Measurements from ENCODE around the gene PPIP5K1.

The PPIP5K1 gene

DNA sequence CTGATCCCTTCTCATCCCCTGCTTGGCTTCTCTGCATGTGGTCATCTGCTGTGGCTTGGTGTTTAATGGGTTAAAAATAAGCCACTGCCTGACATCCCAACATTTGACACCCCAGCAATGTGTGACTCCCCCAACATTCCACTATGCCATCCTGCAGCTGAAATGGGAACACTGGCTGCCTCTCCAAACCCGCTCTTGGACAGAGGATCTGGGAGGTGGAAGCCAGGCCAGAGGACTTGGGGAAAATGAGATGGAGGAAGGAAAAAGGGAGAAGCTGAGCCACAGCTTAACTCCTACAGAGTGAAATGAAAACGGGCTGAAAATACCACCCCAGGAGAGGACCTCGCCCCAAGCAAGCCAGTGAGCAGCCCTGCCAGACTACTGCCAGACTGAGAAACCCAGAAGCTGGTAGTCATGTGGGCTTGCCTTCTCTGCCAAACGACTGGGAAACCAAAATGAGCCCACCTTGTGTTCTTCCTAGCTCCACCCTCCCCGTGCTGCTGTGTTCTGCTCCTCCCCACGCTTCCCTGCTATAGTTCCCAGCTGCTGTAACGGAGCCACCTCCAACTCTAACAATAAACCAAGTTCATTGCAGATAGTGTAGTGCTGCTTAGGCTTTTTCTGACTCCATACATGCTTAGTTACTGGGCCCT, 58.9 kb downstream of the PPIP5K1 start:
- DNase-seq (ENCODE audit: extremely low read depth, insufficient read length) = no peak
- TF ChIP-seq, protein P1, sequence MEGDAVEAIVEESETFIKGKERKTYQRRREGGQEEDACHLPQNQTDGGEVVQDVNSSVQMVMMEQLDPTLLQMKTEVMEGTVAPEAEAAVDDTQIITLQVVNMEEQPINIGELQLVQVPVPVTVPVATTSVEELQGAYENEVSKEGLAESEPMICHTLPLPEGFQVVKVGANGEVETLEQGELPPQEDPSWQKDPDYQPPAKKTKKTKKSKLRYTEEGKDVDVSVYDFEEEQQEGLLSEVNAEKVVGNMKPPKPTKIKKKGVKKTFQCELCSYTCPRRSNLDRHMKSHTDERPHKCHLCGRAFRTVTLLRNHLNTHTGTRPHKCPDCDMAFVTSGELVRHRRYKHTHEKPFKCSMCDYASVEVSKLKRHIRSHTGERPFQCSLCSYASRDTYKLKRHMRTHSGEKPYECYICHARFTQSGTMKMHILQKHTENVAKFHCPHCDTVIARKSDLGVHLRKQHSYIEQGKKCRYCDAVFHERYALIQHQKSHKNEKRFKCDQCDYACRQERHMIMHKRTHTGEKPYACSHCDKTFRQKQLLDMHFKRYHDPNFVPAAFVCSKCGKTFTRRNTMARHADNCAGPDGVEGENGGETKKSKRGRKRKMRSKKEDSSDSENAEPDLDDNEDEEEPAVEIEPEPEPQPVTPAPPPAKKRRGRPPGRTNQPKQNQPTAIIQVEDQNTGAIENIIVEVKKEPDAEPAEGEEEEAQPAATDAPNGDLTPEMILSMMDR (IDR thresholded peaks at IDR 0.05; ENCODE audit: insufficient read depth, low read length, poor library complexity, severe bottlenecking) = no peak
- Histone ChIP-seq H3K36me3 (ENCODE audit: control insufficient read depth, insufficient read depth, low read length) (peaks cover 4% of the 10 kb centered on the region), H3K4me3 (replicated peaks; ENCODE audit: low read depth, low read length) (no peak overlapping the region), H3K27me3 (replicated peaks; ENCODE audit: control insufficient read depth, insufficient read depth, low read length) (no peaks in the 10 kb centered on the region; the same call in 1 of the 2 replicates)

- Histone ChIP-seq H3K4me3 (replicated peaks; ENCODE audit: low read depth, low read length) (no peak overlapping the region), H3K36me3 (ENCODE audit: control insufficient read depth, insufficient read depth, low read length) (peaks cover 2% of the 10 kb centered on the region; the same call in 1 of the 2 replicates), H3K27me3 (replicated peaks; ENCODE audit: control insufficient read depth, insufficient read depth, low read length) (no peaks in the 10 kb centered on the region; the same call in 1 of the 2 replicates)
- no peak for DNase-seq (ENCODE audit: extremely low read depth, insufficient read length)
- TF ChIP-seq, protein P1 (IDR thresholded peaks at IDR 0.05; ENCODE audit: insufficient read depth, low read length, poor library complexity, severe bottlenecking) = no peak
Observed at GRCh38 chr15:43529587-43530345, 60.2 kb downstream of the PPIP5K1 start.

GRCh38 chr15:43529141-43529540, 60.9 kb downstream of the PPIP5K1 start:
- Histone ChIP-seq H3K27me3 (replicated peaks; ENCODE audit: control insufficient read depth, insufficient read depth, low read length) (no peaks in the 10 kb centered on the region; the same call in 1 of the 2 replicates), H3K4me3 (replicated peaks; ENCODE audit: low read depth, low read length) (no peak overlapping the region), H3K36me3 (ENCODE audit: control insufficient read depth, insufficient read depth, low read length) (no peaks in the 10 kb centered on the region)
- TF ChIP-seq, protein P1 (IDR thresholded peaks at IDR 0.05; ENCODE audit: insufficient read depth, low read length, poor library complexity, severe bottlenecking) = no peak
- no peak for DNase-seq (ENCODE audit: extremely low read depth, insufficient read length)

GRCh38 chr15:43528542-43529007, 61.4 kb downstream of the PPIP5K1 start:
- TF ChIP-seq, protein P1 (IDR thresholded peaks at IDR 0.05; ENCODE audit: insufficient read depth, low read length, poor library complexity, severe bottlenecking) = no peak
- Histone ChIP-seq H3K36me3 (ENCODE audit: control insufficient read depth, insufficient read depth, low read length) (no peaks in the 10 kb centered on the region), H3K27me3 (replicated peaks; ENCODE audit: control insufficient read depth, insufficient read depth, low read length) (no peaks in the 10 kb centered on the region; the same call in 1 of the 2 replicates), H3K4me3 (replicated peaks; ENCODE audit: low read depth, low read length) (no peak overlapping the region)
- DNase-seq (ENCODE audit: extremely low read depth, insufficient read length) = no peak

DNA sequence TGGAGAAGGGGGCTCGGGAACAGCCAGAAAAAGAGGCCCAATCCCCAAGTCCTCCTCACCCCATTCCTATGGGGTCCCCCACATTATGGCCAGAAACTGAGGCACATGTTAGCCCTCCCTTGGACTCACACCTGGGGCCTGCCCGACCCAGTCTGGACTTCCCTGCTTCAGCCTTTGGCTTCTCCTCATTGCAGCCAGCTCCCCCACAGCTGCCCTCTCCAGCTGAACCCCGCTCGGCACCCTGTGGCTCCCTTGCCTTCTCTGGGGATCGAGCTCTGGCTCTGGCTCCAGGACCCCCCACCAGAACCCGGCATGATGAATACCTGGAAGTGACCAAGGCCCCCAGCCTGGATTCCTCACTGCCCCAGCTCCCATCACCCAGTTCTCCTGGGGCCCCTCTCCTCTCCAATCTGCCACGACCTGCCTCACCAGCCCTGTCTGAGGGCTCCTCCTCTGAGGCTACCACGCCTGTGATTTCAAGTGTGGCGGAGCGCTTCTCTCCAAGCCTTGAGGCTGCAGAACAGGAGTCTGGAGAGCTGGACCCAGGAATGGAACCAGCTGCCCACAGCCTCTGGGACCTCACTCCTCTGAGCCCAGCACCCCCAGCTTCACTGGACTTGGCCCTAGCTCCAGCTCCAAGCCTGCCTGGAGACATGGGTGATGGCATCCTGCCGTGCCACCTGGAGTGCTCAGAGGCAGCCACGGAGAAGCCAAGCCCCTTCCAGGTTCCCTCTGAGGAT, 62.0 kb downstream of the PPIP5K1 start:
- Histone ChIP-seq H3K27me3 (replicated peaks; ENCODE audit: control insufficient read depth, insufficient read depth, low read length) (no peaks in the 10 kb centered on the region; the same call in 1 of the 2 replicates), H3K36me3 (ENCODE audit: control insufficient read depth, insufficient read depth, low read length) (no peaks in the 10 kb centered on the region), H3K4me3 (replicated peaks; ENCODE audit: low read depth, low read length) (no peak overlapping the region)
- DNase-seq (ENCODE audit: extremely low read depth, insufficient read length) = no peak
- TF ChIP-seq, protein P1 (IDR thresholded peaks at IDR 0.05; ENCODE audit: insufficient read depth, low read length, poor library complexity, severe bottlenecking) = no peak

Data from GM06990 (cell line).